Natural killer cell (primary cell): Measurements from ENCODE around the gene GNL3. TPM values are rescaled to one million over a fixed set of nuclear protein-coding genes. Genes with fewer than 3 reads are reported as not detected.

ENCODE experiments used
- ATAC-seq, 3 donors: fragments of 150-1000 bp in 2 of 3; fragments of 200-7000 bp in 1 of 3; cut with Tn5 transposase; 1 replicate in 1 of 3; 2 replicates in 2 of 3; pipeline ENCODE4 v1.10.0; 2021; ENCODE audit warnings: mild to moderate bottlenecking in 2 of 3, moderate library complexity in 2 of 3
- DNase-seq, 2 donors: peaks; one replicate each; pipeline versions ENCODE4 v3.0.0 to v3.0.0-alpha.2; 2013 to 2021; ENCODE audit warnings: mixed read lengths in 1 of 2
- H3K27ac ChIP-seq: one replicate; pipeline ENCODE4 v1.5.1; 2013; ENCODE audit warnings: mild to moderate bottlenecking, low read length
- H3K27me3 ChIP-seq: one replicate; pipeline ENCODE4 v1.6.1; 2013; ENCODE audit warnings: low read length; ENCODE audit not compliant: control insufficient read depth, insufficient read depth
- H3K36me3 ChIP-seq: one replicate; pipeline ENCODE4 v1.6.1; 2013; ENCODE audit warnings: low read length; ENCODE audit not compliant: control insufficient read depth, insufficient read depth
- H3K4me1 ChIP-seq: one replicate; pipeline ENCODE4 v1.6.1; 2013; ENCODE audit warnings: low read length; ENCODE audit not compliant: control insufficient read depth, insufficient read depth
- H3K4me3 ChIP-seq: one replicate; pipeline ENCODE4 v1.5.1; 2013; ENCODE audit warnings: low read length
- H3K9me3 ChIP-seq: one replicate; pipeline ENCODE4 v1.6.1; 2013; ENCODE audit warnings: low read length; ENCODE audit not compliant: control insufficient read depth, insufficient read depth
- H3K27ac Mint-ChIP-seq, 2 donors: one replicate each; pipeline ENCODE4 v1.8.0; 2022; ENCODE audit warnings: mild to moderate bottlenecking in 2 of 2, mixed read lengths in 2 of 2, moderate library complexity in 1 of 2
- H3K27me3 Mint-ChIP-seq, 2 donors: one replicate each; pipeline ENCODE4 v1.8.0; 2022; ENCODE audit warnings: low read depth in 2 of 2, mixed read lengths in 2 of 2
- H3K36me3 Mint-ChIP-seq: one replicate; pipeline ENCODE4 v1.8.0; 2022; ENCODE audit warnings: mixed read lengths
- H3K4me1 Mint-ChIP-seq, 2 donors: one replicate each; pipeline ENCODE4 v1.8.0; 2022; ENCODE audit warnings: mixed read lengths in 2 of 2
- H3K4me3 Mint-ChIP-seq: one replicate; pipeline ENCODE4 v1.8.0; 2022; ENCODE audit warnings: mild to moderate bottlenecking, moderate library complexity, mixed read lengths
- H3K9me3 Mint-ChIP-seq, 2 donors: one replicate each; pipeline ENCODE4 v1.8.0; 2022; ENCODE audit warnings: mixed read lengths in 2 of 2
- CTCF ChIP-seq: fragments of 200-600 bp; IDR thresholded peaks from one replicate; pipeline ENCODE4 v1.8.0; 2022; ENCODE audit warnings: antibody characterized with exemption
- WGBS: methylation state at CpG from one replicate; pipeline ENCODE4 v1.1.7; 2013; ENCODE audit warnings: missing lambda C conversion rate; ENCODE audit not compliant: insufficient coverage; 5-methylcytosine and 5-hydroxymethylcytosine counted together
- intact Hi-C: fragments of 100-400 bp; cut with micrococcal nuclease; formaldehyde crosslinking; loops from one replicate; pipeline ENCODE4 v1.14.2; 2022
- total RNA-seq, 4 donors: library from RNA; stranded (reverse); fragments of 120-200 nt in 1 of 4; gene quantifications; one replicate each; pipeline versions ENCODE4 v1.2.3 to v1.2.4, GENCODE V29; 2013 to 2022

The GNL3 gene
- total RNA-seq, 3 donors from 2014 or later (not counting 1 experiment from before 2014, with no cell fraction given) = 70.7 to 81.1 (median 70.9) TPM

- H3K27ac Mint-ChIP-seq = peak overlapping the region; percentile 14 to 64
- peaks cover 28 to 48% of the 10 kb centered on the region in 2 donors for H3K4me1 Mint-ChIP-seq
- no CpG with 5 or more reads among the region's 1 CpG for WGBS
- intact Hi-C loops = no loop called here
- no peaks in the 10 kb centered on the region for H3K27me3 Mint-ChIP-seq
- H3K4me3 Mint-ChIP-seq = no peak overlapping the region
- peaks cover 3% of the 10 kb centered on the region for H3K4me1 ChIP-seq
- no peak for TF ChIP-seq CTCF
- no peaks in the 10 kb centered on the region for H3K9me3 ChIP-seq
- H3K27me3 ChIP-seq = no peaks in the 10 kb centered on the region
- ATAC-seq = no peak
- peaks cover 30% of the 10 kb centered on the region for H3K36me3 Mint-ChIP-seq
- no peak for DNase-seq
- H3K36me3 ChIP-seq = peaks cover 51% of the 10 kb centered on the region
- no peak overlapping the region for H3K4me3 ChIP-seq
- H3K27ac ChIP-seq = no peak overlapping the region
- H3K9me3 Mint-ChIP-seq = no peaks in the 10 kb centered on the region
Measured at GRCh38 chr3:52679811-52680210, 6.0 kb upstream of the GNL3 start.

- Histone ChIP-seq H3K36me3 (peaks cover 38% of the 10 kb centered on the region), H3K4me1 (peaks cover 7% of the 10 kb centered on the region), H3K9me3 (no peaks in the 10 kb centered on the region), H3K27ac (no peak overlapping the region), H3K4me3 (no peak overlapping the region), H3K27me3 (no peaks in the 10 kb centered on the region)
- ATAC-seq (no peak), DNase-seq (no peak)
- peaks cover 25% of the 10 kb centered on the region for H3K36me3 Mint-ChIP-seq
- no peak for TF ChIP-seq CTCF
- no peaks in the 10 kb centered on the region for H3K9me3 Mint-ChIP-seq
- peak overlapping the region; percentile 39 to 77 for H3K27ac Mint-ChIP-seq
- WGBS = 63% methylated on average over 3 of the region's 3 CpGs
- H3K4me1 Mint-ChIP-seq = peaks cover 40 to 46% of the 10 kb centered on the region in 2 donors
- intact Hi-C loops = no loop called here
- no peak overlapping the region for H3K4me3 Mint-ChIP-seq
- no peaks in the 10 kb centered on the region for H3K27me3 Mint-ChIP-seq
Measured at GRCh38 chr3:52681596-52681995, 4.2 kb upstream of the GNL3 start.

GRCh38 chr3:52682016-52682415, 3.8 kb upstream of the GNL3 start:
- peaks cover 21% of the 10 kb centered on the region for H3K36me3 Mint-ChIP-seq
- intact Hi-C loops = no loop called here
- no peak for ATAC-seq

More at GRCh38 chr3:52682016-52682415, 3.8 kb upstream of the GNL3 start:
- peak in 1 of 2 donors; percentile 14 for DNase-seq
- H3K4me1 ChIP-seq = peaks cover 10% of the 10 kb centered on the region
- Mint-ChIP-seq H3K27me3 (no peaks in the 10 kb centered on the region), H3K9me3 (no peaks in the 10 kb centered on the region), H3K4me3 (no peak overlapping the region), H3K4me1 (peaks cover 43 to 45% of the 10 kb centered on the region in 2 donors), H3K27ac (peak overlapping the region; percentile 39 to 77)
- no peak overlapping the region for H3K4me3 ChIP-seq
- peaks cover 36% of the 10 kb centered on the region for H3K36me3 ChIP-seq
- no peak for TF ChIP-seq CTCF
- no peak overlapping the region for H3K27ac ChIP-seq
- no peaks in the 10 kb centered on the region for H3K9me3 ChIP-seq
- H3K27me3 ChIP-seq = no peaks in the 10 kb centered on the region
